HG02981 (cell line): ENCODE data around the gene PTPRN2.

ENCODE experiments used
- ATAC-seq: cut with Tn5 transposase; IDR thresholded peaks from one replicate; pipeline ENCODE4 v1.9.1; 2021; ENCODE audit warnings: mild to moderate bottlenecking, moderate library complexity; ENCODE audit not compliant: unreplicated experiment

Gene PTPRN2

DNA sequence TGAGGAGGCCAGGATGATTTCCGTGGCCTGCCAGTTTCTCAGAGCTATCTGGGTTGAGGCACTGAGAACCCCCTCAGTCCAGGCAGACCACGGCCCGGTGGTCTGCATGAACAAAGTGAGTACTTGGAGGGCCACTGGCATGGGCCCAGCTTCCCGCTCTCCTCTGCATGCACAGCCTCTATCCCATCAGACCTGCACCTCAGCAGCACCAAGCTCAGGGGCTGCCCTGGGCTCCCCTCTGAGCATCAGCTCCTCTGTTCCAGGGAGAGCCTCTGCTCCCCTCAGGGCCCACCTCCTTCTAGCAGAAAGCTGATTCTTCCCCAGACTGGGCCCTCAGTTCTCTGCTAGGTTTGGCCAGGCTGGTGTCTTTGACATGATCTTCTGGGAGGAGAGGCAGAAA lies 780.9 kb downstream of the PTPRN2 start:
- ATAC-seq = no peak

- no peak for ATAC-seq
These were observed 781.9 kb downstream of the PTPRN2 start for GRCh38 chr7:157805713-157806112.

DNA sequence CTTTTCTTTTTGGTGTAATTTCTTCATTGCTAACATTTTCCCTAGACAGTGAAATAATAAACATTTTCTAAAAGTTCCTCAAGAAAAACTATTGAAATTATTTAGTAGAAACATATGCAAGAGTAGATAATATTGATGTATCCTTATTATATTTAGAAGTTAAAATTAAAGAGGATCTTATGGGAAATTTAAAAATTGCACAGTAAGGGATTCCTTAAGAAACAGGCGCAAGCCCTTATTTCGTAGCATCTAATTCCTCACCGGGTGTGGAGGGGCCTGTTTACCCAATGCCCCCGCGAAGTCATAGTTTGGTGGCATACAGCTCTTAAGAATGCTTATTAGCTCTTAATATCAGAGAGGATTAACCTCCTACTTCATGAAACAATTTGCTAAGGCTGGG lies 783.7 kb downstream of the PTPRN2 start:
- ATAC-seq = no peak

DNA sequence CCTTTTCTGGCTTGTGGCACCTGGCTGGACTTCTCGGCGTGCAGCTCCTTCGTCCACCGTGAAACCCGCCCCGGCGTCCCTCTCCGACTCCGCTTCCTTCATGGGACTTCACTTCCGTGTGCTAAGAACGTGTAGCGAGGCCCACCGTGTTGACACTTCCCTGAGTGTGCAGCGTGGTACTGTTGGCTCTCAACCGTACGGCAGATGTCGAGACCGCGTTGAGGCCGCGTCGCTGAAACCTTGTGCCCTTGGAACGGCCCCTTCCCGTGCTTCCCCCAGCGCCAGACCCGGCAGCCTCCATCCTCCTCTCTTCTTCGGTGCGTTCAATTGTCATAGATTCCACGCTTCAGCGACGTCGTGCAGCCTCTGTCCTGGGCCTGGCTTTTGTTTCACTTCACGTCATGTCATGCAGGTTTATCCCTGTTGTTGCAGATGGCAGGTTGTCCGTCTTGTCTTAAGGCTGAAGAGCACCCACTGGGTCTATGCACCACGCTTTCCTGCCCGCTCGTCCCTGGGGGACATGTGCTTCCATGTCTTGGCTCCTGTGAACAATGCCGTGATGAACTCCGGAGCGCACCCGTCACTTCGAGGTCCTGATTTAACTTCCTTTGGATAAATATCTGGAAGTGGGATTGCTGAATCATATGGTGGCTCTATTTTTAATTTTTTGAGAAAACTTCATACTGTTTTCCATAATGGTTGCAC lies 785.5 kb downstream of the PTPRN2 start:
- no peak for ATAC-seq

DNA sequence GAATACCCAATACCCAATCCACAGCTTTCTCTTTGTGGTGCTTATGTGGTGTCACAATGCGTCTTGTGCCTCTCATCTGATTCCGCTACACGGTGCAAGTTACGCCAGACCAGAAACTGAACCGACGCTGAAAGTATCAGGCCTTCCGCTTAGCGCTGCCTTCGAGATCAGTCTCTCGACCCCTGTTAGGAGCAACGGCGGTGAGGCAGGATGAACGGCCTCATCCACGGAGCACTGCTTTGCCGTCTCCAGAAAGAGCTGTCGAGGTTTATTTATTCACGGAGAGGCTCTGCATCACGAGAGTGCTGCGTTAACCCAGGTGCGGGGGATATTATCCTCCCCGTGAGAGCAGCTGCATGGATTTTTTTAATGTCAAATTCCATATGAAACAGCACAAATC lies 786.5 kb downstream of the PTPRN2 start:
- no peak for ATAC-seq

DNA sequence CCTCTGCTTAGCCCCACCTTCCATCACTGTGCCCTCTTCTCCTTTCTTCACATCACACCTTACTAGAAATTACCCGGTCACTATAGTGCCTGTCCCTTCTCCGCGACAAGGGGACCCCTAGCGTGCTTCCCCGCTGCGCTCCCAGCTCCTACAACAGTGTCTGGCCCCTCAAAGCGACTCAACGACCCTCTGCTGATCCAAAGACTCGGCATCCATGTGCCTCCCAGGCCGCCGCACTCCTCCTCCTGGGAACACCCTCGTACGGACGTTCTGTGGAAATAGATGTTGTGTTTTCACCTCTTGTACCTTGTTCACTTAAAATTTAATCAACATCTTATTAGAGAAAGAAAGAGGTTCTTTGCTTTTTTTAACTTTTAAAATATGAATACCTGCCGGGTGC lies 787.3 kb downstream of the PTPRN2 start:
- no peak for ATAC-seq

GRCh38 chr7:157799076-157799685 lies 788.4 kb downstream of the PTPRN2 start:
- ATAC-seq = no peak

DNA sequence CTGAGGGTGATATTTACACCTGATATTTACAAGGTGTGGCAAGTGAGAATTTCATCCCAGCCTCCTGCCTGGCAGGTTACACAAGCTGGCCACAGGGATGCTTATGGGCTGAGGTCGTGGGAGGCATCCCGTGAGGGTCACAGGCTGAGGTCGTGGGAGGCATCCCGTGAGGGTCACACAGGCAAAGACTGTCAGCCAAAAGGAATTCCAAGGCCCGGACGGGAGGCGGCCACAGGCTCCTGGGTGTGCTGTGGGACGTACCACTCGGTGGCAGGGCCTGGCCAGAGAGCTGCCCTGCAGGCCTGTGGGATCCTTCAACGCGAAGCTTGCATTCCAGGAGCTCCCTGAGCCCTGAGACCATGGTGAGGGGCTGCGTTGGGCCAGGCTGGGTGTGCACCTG lies 790.3 kb downstream of the PTPRN2 start:
- no peak for ATAC-seq

GRCh38 chr7:157796846-157797245 lies 790.8 kb downstream of the PTPRN2 start:
- ATAC-seq = no peak

DNA sequence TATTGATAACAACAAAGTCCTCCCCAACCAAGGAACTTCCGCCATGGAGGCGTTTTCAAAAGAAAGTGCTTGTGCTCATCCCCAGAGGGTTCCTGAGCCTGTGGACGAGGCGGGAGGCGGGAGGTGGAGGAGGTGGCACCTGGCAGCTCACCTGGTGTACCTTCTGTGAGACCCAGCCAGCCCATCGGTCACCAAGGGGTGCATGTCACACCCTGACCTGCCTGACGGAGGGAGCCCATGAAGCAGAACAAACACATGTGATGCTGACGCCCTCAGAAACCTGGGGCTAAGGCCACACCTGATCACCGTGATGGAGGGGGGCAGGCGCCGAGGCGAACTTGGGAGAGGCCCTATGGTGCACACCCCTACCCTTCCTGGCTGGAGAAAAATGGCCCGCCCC lies 792.0 kb downstream of the PTPRN2 start:
- ATAC-seq = no peak

- no peak for ATAC-seq
These were observed 792.4 kb downstream of the PTPRN2 start for GRCh38 chr7:157795199-157795598.

DNA sequence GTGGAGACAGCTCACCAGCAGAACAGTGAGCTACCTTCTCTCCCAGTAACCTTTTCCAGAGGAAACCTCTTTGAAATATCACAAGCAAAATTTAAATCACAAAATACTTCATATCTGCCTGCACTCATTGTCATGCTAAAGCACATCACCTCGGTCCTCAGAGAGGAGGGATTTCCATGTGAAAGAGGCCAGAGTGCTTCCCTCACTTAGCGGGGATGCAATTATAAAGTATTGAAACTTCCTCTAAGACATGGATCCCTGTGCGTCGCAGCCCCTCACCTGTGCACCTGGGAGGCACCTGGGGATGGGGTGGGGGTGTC lies 792.9 kb downstream of the PTPRN2 start:
- ATAC-seq = no peak

DNA sequence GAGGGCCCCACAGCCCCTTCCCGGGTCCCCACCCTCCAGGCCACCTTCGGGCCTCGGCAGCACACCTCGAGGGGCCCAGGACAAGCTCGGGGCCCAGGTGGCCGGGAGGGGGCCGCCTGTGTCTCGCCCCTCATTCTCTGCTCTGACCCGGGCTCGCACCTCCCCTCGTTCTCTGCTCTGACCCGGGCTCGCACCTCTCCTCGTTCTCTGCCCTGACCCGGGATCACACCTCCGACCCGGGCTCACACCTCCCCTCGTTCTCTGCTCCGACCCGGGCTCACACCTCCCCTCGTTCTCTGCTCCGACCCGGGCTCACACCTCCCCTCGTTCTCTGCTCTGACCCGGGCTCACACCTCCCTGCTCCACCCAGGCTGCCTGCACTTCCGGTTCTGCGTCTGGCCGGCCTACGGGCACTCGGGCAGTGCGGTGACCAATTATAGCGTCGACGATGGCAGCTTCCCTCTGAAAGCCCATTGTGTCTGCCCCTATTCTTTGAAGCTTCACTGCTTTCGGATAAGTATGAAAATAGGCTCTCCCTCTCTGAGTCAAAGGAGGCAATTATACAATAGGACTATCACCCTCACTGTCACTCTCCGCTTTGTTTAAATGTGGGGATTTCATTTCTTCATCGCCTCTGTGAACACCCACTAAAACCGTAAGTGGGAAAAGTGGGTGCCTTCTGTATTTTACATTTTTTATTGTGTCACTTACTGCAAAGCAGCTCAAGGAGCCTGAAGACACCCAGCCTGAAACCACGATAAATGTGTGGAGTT lies 793.5 kb downstream of the PTPRN2 start:
- ATAC-seq = no peak

DNA sequence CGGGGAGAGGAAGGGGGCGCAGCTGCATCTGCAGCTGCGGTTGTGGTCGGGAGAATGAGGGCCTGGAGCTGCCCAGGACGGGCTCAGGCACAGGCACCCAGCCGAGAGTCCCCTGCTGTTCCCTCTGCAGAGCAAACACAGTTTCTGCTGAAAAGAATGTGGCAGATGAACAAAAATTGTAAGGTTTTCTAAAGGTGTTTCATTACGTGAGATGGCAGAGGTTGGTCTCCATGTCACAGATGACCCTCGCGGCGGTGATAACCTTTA lies 794.6 kb downstream of the PTPRN2 start:
- no peak for ATAC-seq

DNA sequence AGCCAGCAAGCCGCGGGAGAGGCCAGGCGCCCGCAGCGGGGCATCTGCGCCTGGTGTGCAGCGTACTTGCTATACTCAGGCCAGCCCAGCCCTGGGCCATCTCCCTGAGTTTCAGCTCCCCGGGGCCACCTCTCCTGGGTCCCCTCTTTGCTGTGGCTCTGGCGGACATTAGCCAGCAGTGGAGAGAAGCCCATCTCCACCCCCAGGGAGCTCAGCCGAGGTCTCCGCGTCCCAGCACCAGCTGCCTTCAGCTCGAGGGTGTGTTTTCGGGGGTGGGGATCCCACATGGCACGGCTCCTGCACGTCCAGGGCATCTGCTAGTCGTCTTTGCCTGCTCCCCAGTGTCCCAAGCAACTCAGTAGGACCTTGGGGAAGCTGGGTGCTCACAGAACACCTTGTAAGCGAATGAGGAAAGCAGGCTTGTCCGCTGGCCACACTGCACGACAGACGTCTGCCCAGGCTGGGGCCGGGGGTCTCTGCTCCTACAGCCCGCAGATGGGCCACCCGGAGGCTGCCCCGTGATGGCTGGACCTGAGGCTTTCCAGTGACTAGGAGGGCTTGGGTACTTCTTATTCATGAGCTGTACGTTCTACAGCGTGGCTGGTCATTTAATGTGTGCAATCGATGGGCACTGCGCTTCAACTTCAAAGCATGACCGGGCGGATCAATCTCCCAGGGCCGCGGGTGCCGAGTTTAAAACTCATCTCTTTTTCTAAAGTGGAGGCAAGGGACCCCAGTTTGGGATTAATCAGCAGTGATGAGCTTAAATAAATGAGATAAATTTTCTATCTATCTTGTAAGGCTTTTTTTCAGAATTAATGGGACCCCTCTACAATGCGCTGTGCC lies 795.2 kb downstream of the PTPRN2 start:
- no peak for ATAC-seq

DNA sequence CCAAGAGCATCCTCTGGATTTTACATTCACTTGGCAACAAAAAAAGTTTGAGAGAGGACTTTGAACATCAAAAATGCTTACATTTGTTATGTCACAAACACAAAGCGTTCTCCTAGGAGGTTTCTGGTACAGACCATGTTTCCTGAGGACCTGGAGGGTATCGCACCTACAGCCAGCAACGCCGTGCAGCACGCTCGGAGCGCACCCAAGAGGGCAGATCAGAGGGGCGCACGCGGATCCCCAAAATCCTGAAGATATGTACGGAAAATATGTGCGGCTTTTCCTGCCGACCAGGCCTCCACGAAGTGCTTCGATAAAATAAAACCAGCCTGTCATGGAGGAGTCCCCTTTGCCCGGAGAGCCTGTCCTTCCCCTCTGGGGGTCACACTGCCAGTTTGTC lies 796.0 kb downstream of the PTPRN2 start:
- no peak for ATAC-seq

DNA sequence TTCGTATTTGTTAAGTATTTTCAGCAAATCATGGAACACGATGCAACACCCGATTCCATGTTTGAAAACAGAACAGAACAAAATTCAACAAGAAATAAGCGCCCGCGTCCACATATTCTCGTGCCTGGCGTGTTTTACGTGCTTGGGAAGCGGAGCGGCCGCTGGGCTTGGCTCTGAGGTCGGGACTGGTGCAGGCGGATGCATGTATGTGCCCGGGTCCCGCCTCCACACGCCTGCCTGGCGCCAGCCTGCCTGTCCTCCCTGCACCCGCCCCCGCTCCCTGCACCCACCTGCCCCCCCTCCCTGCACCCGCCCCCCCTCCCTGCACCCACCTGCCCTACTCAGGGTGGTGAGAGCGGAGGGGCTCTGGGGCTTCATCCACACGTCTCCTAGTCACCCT lies 796.4 kb downstream of the PTPRN2 start:
- ATAC-seq = no peak

DNA sequence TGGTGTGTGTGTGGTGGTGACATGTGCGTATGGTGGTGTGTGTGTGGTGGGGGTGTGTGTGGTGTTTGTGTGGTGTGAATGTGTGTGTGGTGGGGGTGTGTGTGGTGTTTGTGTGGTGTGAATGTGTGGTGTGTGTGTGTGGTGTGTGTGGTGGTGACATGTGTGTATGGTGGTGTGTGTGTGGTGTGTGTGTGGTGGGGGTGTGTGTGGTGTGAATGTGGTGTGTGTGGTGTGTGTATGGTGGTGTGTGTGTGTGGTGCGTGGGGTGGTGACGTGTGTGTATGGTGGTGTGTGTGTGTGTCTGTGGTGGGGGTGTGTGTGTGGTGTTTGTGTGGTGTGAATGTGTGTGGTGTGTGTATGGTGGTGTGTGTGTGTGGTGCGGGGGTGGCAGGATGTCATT lies 797.7 kb downstream of the PTPRN2 start:
- ATAC-seq = no peak

DNA sequence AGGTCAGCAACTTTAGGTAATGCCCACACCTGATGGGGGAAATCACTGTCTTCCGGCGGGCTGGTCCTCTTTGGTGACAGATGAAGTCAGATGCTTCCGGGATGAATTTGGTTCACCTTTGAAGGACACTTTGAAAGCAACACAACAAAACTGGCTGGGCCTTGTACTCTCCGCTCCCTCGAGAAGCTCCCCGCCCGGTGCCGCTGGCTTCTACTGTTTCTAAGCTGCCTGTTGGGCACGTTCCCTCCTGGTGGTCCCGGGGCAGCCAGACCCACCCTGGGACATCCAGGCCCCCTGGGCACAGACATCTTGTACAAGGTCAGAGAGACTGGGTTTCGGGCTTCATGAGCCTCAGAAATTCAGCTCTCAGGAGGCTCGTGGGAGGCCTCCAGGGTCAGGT lies 798.5 kb downstream of the PTPRN2 start:
- no peak for ATAC-seq

GRCh38 chr7:157788573-157788972 lies 799.0 kb downstream of the PTPRN2 start:
- ATAC-seq = no peak

DNA sequence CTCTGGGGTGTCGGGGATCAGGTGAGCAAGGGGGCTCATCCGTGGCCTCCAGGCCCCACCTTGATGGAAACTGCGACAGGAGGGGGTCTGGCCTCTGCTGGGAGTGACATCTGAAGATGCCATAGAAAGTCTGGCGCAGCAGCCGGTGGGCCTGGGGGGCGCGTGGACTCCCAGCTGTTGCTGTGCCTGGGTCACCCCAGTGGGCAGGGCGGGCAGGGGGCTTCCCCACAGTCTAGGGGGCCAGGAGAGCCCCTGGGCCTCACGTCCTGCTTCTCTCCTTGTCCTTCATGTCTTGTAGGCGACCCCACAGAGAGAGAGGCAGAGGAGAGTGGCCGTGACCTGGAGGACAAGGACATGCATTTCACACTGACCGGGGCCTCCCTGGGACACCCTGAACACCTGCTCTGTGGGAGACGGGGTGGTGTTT lies 800.3 kb downstream of the PTPRN2 start:
- ATAC-seq = no peak
